GM21526 (cell line): ENCODE results near the gene NFE2L2.
A peak's percentile ranks its signal among the peaks of the same experiment; 100 is the strongest.
"Not testable (repeated sequence)": the region's sequence is repeated elsewhere in the genome, so short reads cannot be mapped to it uniquely, and the experiment has no call there.

Source experiments
- ATAC-seq: cut with Tn5 transposase; IDR thresholded peaks from one replicate; pipeline ENCODE4 v1.9.1; 2021; ENCODE audit warnings: moderate library complexity; ENCODE audit not compliant: unreplicated experiment, low FRiP score

The NFE2L2 gene

DNA sequence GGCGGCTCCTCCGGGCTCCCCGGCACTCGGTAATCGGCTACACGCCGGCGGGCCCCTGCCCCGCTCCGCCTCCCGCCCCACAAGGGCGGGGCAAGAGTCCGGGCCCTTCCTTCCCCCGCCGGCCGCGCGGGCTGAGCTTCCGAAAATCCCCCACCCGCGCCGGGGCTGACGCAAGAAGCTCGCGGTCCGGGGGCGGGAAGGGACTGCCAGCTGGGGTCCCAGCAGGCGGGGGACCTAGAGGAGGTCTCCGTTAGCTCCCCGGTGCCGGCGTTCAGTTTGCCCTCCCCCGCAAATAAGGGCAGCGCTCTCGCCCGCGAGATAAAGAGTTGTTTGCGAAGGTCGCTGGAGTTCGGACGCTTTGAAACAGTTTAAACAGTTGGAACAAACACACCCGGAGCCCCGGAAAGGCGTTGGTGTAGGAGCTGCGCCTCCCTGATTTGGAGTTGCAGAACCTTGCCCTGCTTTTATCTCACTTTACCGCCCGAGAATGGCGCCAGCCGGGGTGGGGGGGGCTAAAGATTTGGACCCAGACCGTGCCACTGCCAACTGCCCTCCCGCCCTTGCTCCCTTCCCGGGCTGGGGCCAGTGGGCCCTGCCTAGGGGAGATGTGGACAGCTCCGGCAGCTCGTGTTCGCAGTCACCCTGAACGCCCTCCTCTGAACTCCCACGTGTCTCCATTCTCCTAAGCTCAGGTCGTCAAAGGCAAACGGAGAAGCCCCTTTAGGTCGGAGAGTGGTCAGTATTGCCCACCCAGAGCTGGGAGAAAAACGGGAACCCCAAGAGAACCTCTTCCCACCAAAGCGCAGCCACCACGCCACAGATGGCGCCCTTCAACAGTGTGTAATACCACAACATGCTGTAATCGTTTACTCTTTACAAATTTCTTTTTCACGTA lies at the start of gene NFE2L2:
Gene NFE2L2, minus strand, starts transcription at position 35 of the 895 bp plus-strand sequence. CDS start 151 bp downstream, outside the sequence.
- ATAC-seq: peak; percentile 58

DNA sequence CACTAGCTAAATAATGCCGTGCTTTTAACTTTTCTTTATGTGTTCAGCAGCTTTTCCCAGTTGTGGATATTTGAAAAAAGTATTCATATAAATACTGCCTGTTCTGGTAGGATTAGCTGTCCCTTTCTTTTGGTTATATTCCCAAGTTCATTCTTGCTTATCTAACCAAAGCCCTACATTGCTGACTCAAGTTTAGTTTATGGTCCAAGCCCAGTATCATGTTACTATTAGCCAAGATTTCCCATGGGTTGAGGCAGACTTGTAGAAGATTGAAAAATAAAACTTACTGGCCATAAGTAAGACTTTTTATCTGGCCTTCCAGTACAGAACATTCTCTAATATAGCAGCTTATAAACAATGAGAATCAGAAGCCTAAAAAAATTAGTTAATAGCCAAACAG lies 49.7 kb upstream of the NFE2L2 start:
- ATAC-seq: no peak

DNA sequence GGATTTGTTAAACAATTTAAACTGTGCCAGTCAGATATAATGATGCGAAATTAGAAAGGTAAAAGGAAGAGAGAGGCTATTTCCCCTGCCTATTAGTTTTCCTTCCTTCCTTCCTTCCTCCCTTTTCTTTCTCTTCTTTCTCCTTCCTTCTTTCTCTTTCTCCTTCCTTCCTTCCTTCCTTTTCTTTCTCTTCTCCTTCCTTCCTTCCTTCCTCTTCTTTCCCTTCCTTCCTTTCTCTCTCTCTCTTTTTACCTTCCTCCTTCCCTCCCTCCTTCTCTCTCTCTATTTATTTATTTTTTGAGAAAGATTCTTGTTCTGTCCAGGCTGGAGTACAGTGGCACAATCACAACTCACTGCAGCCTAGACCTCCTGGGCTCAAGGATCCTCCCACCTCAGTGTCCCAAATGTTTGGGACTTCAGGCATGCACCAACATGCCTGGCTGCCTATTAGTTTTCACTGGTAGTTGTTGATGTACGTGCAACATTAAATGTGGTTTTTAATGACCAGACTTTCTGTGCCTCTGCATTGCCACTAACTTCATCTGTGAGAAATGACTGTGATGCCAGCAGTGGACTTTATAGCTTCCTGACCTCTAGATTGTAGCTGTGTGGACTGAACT lies 48.7 kb upstream of the NFE2L2 start:
- ATAC-seq: no peak

DNA sequence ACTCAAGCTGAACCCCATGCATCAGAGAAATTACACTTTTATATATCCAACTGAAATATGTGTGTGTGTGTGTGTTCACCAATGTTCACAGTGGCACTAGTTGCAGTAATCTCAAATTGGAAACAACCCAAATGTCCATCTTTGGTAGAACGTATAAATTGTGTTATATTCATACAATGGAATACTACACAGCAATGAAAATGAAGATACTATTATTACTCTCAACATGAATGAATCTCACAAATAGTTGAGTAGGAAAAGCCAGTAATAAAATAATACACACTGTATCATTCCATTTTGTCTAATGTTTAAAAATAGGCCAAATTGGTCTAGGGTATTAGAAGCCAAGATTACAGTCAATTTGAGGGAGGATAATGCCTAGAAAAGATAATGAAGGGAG lies 48.0 kb upstream of the NFE2L2 start:
- no peak for ATAC-seq

DNA sequence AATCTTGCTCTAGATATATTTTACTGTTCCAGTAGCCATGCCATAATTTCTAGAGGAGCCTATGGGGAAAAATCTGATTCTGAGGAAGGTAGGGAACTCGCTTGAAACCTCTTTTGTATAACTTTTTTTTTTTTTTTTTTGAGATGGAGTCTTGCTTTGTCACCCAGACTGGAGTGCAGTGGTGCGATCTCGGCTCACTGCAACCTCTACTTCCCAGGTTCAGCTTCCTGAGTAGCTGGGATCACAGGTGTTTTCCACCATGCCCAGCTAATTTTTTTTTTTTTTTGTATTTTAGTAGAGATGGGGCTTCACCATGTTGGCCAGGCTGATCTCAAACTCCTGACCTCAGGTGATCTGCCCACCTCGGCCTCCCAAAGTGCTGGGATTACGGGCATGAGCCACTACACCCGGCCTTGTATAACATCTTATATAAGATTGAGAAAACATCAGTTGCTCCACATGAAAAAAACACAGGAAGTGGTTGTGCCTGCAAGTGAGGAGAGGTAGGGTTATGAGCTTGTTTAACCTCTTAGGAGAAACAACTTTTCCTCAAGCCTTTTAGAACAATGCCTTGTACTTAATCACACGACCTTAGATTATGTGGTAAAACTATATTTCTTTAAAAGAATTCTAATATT lies 45.3 kb upstream of the NFE2L2 start:
- not testable (repeated sequence) for ATAC-seq

DNA sequence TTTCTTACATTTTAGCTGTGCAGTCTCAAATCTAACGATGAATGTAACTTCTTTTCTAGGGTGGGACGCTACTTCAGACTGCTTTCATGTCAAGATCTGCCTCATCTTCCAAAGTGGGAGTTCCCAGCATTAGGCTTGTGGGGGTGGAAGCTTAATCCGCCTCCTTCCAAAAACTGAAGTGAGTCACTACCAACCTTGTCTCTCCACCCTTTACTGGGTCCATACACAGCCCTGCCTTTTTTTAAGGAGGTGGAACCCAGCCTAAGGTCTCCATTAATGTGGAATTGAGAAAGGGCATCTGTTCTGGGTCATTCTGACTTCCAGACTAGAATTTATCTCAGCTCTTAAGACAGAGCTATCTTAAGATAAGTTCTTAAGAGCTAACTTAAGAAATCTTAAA lies 42.0 kb upstream of the NFE2L2 start:
- ATAC-seq: no peak

DNA sequence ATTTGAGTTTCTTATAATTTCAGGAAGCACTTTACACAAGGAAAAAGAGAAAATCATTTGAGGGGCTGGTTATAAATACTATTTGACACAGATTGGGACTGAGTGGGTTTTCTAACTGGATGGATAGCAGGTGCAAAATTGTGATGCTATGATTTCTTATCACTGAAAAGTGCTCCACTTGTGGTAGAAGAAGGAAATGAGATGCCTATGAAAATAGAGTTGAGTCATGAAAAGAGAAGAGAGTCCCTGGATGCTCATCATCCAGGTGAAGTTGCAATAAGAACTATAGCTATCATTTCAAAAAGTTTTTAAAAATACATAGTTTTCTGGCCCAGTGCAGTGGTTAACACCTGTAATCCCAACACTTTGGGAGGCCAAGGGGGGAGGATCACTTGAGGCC lies 39.4 kb upstream of the NFE2L2 start:
- no peak for ATAC-seq

DNA sequence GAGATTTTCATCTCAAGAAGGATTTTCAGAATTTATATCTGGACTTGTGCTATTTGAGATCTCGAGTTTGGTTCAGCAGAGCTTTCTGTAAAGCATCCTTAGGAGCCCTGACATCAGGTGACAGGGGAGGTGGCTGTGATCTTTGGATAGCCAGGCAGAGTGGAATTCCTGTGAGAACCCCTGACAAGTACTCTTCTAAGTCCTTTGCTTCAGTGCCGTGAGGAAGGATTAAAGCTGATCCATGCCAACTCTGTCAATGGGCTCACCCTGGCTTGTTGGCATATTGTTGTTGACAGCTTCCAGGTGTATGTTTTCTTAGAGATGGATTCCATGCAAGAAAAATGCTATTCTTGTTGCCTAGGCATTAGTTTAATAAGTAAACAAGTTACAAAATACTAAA lies 38.0 kb upstream of the NFE2L2 start:
- no peak for ATAC-seq

DNA sequence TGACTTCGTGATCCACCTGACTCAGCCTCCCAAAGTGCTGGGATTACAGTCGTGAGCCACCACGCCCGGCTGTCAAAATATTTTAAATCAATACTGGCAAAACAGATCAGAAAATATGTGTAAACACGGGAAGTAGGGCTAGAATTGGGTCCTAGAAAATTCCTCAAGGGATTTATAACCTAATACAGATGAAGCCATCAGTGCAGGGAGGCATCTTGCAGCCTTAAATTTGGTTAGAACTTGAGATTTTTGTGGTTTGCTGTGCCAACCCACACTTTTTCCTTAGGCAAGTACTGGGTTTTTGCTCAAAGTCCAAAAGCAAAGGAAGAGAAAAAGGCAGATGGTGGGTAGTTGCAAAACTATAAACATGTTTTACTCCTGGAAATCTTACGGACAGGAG lies 33.7 kb upstream of the NFE2L2 start:
- no peak for ATAC-seq

DNA sequence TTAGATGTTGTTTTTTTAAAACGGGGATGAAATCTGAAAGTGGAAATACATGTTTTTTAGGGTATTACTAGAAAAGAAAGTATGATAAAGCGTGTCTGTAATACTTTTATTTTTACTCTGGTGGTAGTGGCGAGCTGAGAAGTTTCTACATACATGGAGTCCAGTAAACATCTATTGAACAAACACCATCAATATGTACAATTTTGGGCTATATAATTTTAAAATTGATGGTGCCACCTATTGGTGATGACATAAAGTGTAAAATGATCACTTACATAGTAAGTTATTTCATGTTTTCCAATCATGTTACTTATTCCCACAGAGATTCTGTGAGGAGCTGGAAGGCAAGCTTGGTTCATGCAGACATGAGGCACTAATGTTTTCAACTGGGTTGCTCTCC lies 31.5 kb upstream of the NFE2L2 start:
- no peak for ATAC-seq

DNA sequence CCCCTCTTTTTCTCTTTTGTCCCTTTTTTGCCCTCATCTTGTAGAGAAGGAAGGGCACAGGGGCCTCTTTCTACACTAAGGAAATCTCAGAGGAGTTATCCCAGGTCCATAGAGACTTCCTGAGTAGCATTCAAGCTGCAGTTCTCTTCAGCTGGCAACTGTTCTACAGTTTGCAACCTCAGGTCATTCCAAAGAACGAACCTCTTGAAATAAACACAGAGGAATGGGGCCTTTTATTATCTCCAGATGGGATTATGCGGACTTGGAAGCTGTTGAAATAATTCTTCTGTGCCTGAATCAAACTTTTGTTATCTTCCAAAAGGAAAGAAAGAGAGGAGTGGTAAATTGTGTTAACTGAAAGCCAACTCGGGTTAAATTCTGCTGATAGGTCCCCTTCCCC lies 31.0 kb upstream of the NFE2L2 start:
- no peak for ATAC-seq

DNA sequence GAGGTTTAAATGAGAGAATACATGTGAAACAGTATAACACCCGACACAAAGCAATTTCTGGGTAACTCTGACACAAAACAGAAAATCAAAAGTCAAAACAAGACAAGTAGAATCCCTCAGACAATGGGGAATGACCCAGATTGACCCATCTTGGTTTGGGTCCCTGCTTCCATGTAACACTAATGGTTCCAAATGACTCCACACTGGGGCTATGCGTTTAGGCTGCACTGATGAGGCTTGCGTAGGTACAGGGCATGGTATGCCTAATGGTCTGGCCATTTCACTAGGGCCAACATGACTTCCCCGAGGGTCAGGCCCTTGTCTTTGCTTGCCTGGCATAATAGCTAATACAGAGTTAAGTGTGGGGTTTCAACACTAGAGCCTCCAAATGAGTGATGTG lies 27.2 kb upstream of the NFE2L2 start:
- no peak for ATAC-seq

DNA sequence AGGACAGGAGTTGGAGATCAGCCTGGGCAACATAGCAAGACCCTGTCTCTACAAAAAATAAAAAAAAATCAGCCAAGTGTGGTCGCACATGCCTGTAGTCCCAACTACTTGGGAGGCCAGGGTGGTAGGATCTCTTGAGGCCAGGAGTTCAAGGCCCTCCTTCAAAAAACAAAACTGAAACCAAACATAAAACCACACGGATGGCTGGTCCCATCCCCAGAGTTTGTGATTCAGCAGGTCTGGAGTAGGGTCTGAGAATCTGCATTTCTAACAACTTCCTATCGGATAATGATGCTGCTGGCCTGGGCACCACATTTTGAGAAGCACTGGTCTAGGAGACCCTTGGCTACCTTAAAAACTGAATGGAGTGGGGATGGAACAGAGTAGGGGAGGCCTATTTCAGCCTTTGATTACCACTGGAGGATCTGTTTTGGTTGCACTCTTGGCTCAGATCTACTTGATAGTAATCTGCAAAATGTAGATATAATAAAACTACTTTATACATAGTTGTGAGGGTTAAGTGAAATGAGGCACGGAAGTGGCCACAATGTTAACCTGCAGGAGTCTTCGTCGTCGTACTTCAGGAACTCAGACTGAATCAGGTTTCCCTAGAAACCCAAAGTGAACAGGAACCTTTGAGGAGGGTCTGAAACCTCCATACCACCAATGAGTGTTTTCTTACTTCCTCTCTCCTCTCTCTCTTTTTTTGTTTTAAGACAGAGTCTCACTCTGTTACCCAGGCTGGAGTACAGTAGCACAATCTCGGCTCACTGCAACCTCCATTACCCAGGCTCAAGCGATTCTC lies 25.5 kb upstream of the NFE2L2 start:
- ATAC-seq: peak; percentile 83

DNA sequence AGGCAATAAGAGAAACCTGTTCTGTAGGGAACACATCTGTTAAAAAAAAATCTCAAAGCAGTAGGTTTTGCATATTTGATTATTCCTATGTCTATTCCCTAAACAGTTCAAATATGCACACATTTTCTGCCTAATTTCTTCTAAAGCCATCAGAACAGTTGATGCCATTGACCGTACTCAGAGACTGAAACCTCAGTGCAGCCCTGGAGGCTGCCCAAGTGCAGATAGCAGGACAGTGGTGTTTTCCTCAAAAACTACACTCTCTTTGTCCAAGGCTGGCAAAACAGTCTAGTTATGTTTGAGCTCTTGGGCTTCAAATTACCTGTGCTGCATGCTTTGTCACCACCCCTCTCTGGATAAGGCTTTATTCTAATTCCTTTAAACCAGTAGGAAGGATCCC lies 23.3 kb upstream of the NFE2L2 start:
- no peak for ATAC-seq

DNA sequence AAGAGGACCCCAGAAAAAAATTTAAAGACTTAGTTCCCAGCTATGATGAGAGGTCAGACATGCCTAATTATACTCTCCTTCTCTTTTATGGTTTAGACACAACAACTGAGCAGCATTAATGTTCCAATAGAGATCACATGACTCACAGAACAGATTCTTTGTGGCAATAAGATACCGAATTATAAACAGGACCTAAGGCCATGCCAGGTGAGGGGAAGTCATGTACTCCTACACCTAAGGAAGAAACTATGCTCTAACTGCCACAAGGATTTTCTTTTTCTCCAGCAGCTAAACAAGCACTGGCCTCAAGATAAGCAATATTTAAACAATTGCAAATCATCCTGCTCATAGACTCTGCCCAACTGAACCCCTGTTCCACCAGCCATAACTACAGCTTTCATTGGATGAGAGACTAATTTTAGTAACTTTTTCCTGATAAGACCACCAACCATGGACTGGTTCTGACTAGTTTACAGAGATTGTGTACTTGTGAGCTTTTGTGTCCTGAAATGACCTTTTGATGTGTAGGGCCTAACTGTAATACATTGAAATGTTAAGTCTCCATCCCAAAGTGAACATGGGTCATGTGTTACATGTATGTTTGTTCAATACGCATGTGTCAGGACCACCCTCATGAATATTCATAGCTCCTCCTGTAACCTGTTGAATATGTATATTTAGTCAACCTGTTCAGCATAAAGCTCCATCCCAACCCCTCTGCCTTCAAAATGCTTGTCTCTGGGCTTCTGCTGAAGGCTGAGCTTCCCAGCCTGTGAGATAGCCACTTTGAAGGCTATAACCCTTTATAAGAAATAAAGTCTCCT lies 21.6 kb upstream of the NFE2L2 start:
- no peak for ATAC-seq

DNA sequence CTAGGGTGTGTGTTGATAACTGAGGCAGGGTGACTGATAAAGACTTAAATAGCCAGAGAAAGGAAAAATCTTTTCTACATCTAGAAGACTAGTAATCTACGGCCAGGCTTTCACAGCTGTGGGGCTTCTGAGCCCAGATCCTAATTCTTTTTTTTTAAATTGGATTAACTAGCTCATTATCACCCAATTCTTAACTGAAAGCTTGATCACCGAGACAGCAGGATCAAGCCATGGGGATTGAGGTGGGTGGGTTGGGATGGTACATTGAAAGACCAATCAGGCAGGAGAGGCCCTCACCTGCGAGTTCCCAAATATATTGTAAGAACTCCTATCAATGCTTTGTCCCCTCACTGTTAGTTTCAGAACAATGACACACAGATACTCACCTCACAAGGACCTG lies 20.0 kb upstream of the NFE2L2 start:
- ATAC-seq: no peak

DNA sequence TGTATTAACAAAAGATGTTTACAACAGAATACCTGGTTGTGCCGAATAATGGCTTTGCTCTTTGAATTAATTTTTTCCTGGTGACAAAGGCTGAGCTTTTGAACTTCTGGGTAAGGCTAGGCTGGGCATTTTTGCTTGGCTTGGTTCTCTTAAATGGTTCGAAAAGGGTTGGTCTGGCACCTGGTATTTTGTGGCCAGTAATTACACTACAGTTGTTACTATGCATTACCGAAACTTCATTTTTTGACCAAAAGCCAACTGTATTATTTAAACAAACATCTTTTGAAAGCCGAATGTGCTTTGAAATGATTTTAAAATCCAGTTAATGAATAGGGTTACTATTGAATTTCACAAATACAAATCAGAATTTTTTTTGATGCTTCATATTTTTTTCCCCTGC lies 19.4 kb upstream of the NFE2L2 start:
- no peak for ATAC-seq

DNA sequence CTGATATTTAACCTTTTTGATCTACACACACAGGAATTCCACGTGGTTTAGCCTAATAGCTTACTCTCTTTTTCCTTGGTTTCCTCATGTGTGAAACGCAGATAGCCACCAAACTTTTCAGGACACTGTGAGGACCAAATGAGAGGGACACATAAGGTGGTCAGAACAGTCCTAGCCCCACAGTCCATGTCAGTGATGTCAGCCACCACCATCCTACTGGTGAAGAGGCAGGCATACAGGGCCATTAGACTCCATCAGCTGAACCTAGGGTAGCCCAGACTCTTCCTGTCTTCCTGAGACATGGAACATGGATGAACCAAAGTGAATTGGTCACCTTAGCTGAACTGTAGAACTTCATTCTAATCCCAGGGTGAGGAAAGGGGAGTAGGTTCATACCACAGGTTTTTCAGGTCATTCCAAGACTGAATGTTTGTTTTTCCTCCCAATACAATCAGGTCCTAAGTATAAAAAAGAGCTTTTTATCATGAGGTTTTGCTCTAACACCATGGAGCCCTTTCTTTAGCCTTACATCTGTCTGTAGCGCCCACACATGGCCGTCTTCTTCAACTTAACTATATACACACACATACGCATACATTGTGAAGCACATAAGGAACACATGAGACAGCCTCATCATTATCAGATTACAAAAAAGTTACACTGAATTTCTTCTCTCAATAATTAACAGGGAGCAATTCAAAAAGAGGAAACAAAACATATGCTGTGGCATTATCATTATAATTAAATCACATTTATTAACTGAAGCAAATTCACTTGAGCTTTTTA lies 18.5 kb upstream of the NFE2L2 start:
- no peak for ATAC-seq

DNA sequence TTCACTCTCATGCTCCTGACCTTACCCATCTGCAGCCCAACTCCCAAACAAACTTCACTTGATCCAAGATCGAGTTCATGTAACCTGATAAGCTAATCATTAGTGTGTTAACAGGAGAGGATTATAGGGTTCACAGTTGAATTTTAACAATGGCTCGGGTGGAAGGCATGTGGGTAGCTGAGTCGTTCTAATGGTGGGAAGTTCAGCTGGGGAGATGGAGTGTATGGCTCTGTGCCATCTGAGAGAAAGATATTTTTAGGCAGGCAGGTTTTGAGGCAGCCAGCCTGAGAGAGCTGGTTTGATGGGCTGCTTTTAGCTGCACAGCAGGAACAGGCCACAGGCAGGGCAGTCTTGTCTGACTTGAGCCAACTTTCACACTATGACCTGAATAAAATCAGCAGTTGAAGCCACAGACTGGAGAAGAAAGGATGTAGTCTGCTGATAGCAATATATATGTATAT lies 17.7 kb upstream of the NFE2L2 start:
- no peak for ATAC-seq
